GM12878 (cell line): ENCODE measurements around the gene SLC4A8. TPM values are rescaled to one million over a fixed set of nuclear protein-coding genes. Genes with fewer than 3 reads are reported as not detected.
A peak's percentile ranks its signal among the peaks of the same experiment; 100 is the strongest.

Experiments used
- BCLAF1 ChIP-seq: fragments of 450-650 bp; IDR thresholded peaks from 2 replicates; pipeline ENCODE4 v1.6.1; 2017; ENCODE audit warnings: antibody characterized with exemption, mild to moderate bottlenecking, moderate library complexity
- CHD4 ChIP-seq: fragments of 200-600 bp; sonication (generic); IDR thresholded peaks from 2 replicates; pipeline ENCODE4 v1.6.1; 2016; ENCODE audit warnings: mild to moderate bottlenecking
- IKZF1 ChIP-seq: fragments of 450-650 bp; conservative IDR thresholded peaks from 2 replicates; pipeline ENCODE4 v1.6.1; 2017; ENCODE audit warnings: antibody characterized with exemption, mild to moderate bottlenecking
- IRF3 ChIP-seq: fragments of 450-650 bp; IDR thresholded peaks from 2 replicates; pipeline ENCODE4 v1.6.1; 2014; ENCODE audit warnings: mild to moderate bottlenecking
- MXI1 ChIP-seq: fragments of 150-350 bp; IDR thresholded peaks from 2 replicates; pipeline ENCODE4 v1.6.1; 2011; ENCODE audit warnings: low read depth, mild to moderate bottlenecking, inconsistent platforms, low read length, improper control_type of control experiment
- NRF1 ChIP-seq: conservative IDR thresholded peaks from 2 replicates; pipeline ENCODE4 v1.6.1; 2011; ENCODE audit warnings: mild to moderate bottlenecking, low read depth, low read length, improper control_type of control experiment
- POLR2AphosphoS5 ChIP-seq: IDR thresholded peaks from 2 replicates; pipeline ENCODE4 v1.6.1; 2011; ENCODE audit warnings: mild to moderate bottlenecking, low read length, inconsistent platforms
- SUZ12 ChIP-seq: fragments of 200-600 bp; sonication (generic); IDR thresholded peaks from one replicate; pipeline ENCODE4 v1.6.1; 2018; ENCODE audit warnings: antibody characterized with exemption, mild to moderate bottlenecking; ENCODE audit not compliant: unreplicated experiment
- TCF3 ChIP-seq: IDR thresholded peaks from 2 replicates; pipeline ENCODE4 v1.6.1; 2012; ENCODE audit warnings: low read depth, mild to moderate bottlenecking, low read length, borderline replicate concordance; ENCODE audit not compliant: insufficient read depth
- TCF7 ChIP-seq: IDR thresholded peaks from 2 replicates; pipeline ENCODE4 v1.6.1; 2014; ENCODE audit warnings: antibody characterized with exemption, borderline replicate concordance
- YBX1 ChIP-seq: fragments of 450-650 bp; IDR thresholded peaks from 2 replicates; pipeline ENCODE4 v1.6.1; 2016; ENCODE audit warnings: antibody characterized with exemption
- ZNF24 ChIP-seq: fragments of 450-650 bp; IDR thresholded peaks from 2 replicates; pipeline ENCODE4 v1.6.1; 2017; ENCODE audit warnings: antibody characterized with exemption, mild to moderate bottlenecking
- polyA plus RNA-seq, 11 experiments: library from polyadenylated mRNA; depleted of rRNA in 4 of 11; unstranded in 6 of 11; stranded (reverse) in 5 of 11; fragments of >200 nt; fragmentation: Nextera tagmentation in 4 of 11; fragmentation: Illumina TruSeq in 1 of 11; extraction: Ambion mirVana in 4 of 11; extraction: Trizol in 1 of 11; gene quantifications; 1 replicate in 1 of 11; 2 replicates in 10 of 11; pipeline versions ENCODE4 v1.2.1 to v1.2.3, GENCODE V29; 2011 to 2016; ENCODE audit warnings: inconsistent platforms in 2 of 11, missing spikeins in 2 of 11, low read depth in 1 of 11
- total RNA-seq, 4 experiments: library from RNA; depleted of rRNA in 3 of 4; stranded (reverse); fragments of >200 nt in 3 of 4; fragmentation: Illumina TruSeq in 1 of 4; extraction: Trizol in 1 of 4; gene quantifications; 2 replicates each; pipeline versions ENCODE4 v1.2.1 to v1.2.3, GENCODE V29; 2013 to 2021

SLC4A8 gene
- total and polyA plus RNA-seq, 10 of the 15 experiments (the other 5 are each of a cell fraction or from before 2014, with no cell fraction given): 1.4 to 7.7 (median 3.7) TPM

GRCh38 chr12:51391283-51392123 lies 33.1 kb upstream of the SLC4A8 start, which contains the start of gene GALNT6 (continued):
- peak; percentile 83; the same call in 1 of the 2 replicates for TF ChIP-seq TCF3
- no peak for TF ChIP-seq ZNF24
- no peak for TF ChIP-seq TCF7
- no peak for TF ChIP-seq YBX1
- TF ChIP-seq POLR2AphosphoS5: peak; percentile 60; the same call in 1 of the 2 replicates
- peak; percentile 37 for TF ChIP-seq MXI1
- no peak for TF ChIP-seq BCLAF1
- TF ChIP-seq IKZF1: peak; percentile 79
- no peak for TF ChIP-seq NRF1
- TF ChIP-seq CHD4: no peak
- TF ChIP-seq IRF3: no peak
- no peak for TF ChIP-seq SUZ12
